IPS DF 4.7 (cell line): ENCODE results near the gene GLIPR1L2.
"Not testable (repeated sequence)": the region's sequence is repeated elsewhere in the genome, so short reads cannot be mapped to it uniquely, and the experiment has no call there.

Source experiments
- DNase-seq: peaks from one replicate; pipeline ENCODE4 v3.0.0-alpha.2; 2013; ENCODE audit warnings: low spot score; ENCODE audit errors: extremely low read depth

The GLIPR1L2 gene

DNA sequence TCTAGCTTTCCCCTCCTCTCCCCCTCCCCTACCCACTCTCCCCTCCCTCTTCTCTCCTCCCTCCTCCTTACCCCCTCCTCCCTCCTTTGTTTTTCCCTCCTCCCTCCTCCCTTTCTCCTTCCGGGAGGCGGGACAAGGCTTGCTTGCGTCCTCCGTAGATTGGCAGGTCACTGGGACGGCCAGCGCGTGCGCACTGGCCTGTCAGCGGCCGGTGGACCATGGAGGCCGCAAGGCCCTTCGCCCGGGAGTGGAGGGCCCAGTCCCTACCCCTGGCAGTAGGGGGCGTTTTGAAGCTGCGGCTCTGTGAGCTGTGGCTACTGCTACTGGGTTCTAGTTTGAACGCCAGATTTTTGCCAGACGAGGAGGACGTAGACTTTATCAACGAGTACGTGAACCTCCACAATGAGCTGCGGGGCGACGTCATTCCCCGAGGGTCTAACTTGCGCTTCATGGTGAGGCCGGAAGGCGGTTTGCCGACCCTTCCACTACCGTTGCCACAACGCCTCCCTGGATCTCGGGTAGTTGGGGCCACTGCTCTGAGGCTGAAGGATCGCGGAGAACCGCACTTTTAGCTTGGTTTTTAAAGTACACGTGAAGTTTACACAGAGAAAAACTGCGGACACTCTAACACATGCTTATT is at the start of gene GLIPR1L2:
Gene GLIPR1L2 (plus strand): TSS at position 191 of the 640 bp plus-strand sequence. CDS start 28 bp downstream, at position 219.
- DNase-seq, result peak; percentile 94

DNA sequence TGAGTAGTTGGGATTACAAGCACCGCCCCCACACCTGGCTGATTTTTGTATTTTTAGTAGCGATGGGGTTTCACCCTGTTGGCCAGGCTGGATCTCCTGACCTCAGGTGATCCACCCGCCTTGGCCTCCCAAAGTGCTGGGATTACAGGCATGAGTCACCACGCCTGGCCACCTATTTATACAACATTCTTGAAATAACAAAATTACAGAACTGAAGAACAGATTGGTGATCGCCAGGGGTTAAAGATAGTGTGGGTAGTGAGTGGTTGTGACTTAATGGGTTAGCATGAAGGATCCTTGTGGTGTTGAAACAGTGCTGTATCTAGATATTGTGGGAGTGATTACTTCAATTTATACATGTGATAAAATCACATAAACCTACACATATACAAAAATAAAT is 49.0 kb upstream of the GLIPR1L2 start:
- no peak for DNase-seq

DNA sequence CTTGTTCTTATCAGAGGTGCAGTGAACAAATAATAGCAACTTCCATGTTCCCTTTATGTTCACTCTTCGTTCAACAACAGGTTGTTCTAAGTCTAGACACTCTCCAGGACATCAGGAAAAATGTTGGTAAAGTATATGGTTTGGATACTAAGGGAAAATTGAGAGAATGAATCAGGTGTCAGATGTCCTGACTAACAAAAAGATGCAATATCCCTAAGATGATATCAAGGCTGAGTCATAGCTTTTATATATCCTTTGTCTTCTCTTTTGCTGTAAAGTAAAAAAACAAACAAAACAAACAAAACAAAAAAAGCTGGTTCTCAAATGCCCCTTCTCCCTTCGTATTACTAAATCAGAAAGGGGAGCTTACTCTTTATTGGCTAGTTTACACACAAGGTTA is 45.4 kb upstream of the GLIPR1L2 start:
- DNase-seq, result no peak

DNA sequence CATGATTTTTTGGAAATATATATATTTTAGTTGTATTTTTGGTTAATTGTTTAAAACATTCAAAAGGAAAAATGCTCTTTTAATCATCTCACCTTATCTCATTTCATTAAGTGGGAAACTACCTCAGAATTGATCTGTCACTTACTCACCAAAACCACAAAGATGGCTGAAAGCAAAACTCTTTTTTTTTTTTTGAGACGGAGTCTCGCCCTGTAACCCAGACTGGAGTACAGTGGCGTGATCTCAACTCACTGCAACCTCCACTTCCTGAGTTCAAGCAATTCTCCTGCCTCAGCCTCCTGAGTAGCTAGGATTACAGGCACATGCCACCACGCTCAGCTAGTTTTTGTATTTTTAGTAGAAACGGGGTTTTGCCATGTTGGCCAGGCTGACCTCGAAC is 44.7 kb upstream of the GLIPR1L2 start:
- DNase-seq, result not testable (repeated sequence)

DNA sequence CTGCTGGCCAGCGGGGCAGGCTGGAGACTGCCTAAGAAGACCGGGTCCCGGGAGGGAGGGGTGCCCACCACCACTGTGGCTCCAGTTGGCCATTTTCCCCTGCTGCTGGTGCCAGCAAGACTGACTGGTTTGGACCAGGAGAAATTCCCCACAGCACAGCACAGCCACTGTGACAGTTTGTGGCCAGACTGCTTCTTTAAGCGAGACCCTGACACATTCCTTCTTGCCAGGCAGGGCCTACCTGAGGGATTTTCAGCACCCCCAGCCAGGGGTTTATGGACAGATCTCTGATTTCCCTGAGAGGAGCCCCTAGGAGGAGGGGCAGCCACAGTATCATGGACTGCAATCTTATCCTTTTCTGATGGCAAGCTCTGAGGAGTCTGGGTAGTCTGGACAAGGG is 40.9 kb upstream of the GLIPR1L2 start:
- no peak for DNase-seq

DNA sequence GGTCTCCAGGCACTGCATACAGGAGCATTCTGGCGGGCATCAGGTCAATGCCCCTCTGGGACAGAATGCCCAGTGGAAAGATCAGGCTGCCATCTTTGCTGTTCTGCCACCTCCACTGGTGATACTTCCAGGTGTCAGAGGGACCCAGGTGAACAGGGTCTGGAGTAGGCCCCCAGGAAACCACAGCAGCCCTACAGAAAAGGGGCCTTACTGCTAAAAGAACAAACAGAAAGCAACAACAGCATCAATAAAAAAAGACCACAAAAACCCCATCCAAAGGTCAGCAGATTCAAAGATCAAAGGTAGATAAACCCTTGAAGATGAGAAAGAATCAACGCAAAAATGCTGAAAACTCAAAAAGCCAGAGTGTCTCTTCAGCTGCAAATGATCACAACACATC is 40.5 kb upstream of the GLIPR1L2 start:
- DNase-seq, result no peak

DNA sequence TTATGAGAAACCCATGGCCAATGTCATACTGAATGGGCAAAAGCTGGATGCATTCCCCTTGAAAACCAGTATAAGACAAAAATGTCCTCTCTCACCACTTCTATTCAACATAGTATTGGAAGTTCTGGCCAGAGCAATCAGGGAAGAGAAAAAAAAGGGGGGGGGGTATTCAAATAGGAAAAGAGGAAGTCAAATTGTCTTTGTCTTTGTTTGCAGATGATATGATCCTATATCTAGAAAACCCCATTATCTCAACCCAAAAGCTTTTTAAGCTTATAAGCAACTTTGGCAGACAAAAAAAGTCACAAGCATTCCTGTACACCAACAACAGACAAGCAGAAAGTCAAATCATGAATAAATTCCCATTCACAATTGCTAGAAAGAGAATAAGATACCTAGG is 36.9 kb upstream of the GLIPR1L2 start:
- DNase-seq, result no peak

DNA sequence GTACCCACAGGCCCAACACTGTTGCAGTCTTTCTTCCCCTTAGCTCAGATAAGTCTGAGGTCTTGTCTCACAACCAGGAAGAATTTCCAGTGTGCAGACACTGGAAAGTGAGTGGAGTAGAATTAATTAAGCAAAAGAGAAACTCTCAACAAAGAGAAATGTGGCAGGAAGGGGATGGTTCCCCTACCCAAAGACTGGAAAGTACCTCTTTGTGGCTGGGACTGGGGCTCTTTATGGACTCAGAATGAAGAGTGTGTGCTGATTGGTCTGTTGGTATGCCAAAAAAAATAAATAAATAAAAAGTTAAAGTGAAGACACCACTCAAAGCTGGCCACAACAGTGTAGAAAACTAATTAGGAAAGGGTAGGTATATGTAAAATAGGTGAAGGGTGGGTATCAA is 30.0 kb upstream of the GLIPR1L2 start:
- DNase-seq, result no peak

DNA sequence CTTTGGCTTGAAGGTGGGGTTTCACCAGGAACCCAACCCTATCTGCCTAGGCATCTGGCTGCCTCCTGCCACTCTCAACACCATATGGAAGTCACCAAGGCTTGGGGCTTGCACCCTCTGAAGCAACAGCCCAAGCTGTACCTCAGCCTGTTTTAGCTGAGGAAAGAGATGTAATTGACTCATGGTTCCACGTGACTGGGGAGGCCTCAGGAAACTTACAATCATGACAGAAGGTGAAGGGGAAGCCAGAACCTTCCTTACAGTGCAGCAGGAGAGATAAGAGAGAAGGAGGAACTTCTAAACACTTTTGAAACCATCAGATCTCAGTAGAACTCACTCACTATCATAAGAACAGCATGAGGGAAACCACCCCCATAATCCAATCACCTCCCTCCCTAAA is 29.5 kb upstream of the GLIPR1L2 start:
- no peak for DNase-seq

DNA sequence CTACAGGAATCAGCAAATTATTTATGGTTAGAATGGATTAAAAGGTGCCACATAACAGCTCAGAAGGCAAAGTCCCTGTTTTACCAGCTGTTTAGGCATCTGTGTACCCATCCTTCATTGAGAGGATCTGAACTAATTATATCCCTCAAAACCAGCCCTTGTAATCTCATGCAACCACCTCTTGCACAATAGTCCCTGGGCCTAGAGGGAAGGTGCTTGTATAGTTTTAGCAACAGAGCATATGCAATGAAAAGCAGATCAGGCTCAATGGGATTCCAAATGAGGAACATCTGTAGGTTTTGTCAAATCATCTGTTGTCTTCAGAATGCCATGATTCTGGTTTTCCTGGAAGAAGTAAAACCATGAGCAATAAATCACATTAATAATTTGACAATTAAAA is 26.0 kb upstream of the GLIPR1L2 start:
- DNase-seq, result no peak

DNA sequence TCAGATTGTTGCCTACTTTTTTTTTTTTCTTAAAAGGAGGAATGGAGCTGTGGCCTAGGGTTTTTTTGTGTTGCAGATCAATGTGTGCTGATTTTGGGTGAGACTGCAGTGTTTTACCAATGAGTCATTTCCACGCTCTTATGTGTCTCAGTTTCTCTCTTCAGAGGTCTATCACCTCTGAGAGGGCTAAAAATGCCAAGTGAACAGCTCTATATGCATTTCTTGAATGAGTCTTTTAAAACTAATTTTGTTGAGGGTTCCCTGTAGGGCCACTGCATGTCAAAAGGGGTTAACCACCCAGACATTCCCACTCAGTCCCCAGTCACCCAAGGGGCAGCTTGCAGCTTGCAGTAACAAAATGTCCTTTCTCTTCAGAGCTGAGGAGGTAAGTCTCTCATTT is 24.3 kb upstream of the GLIPR1L2 start:
- peak; percentile 36 for DNase-seq

DNA sequence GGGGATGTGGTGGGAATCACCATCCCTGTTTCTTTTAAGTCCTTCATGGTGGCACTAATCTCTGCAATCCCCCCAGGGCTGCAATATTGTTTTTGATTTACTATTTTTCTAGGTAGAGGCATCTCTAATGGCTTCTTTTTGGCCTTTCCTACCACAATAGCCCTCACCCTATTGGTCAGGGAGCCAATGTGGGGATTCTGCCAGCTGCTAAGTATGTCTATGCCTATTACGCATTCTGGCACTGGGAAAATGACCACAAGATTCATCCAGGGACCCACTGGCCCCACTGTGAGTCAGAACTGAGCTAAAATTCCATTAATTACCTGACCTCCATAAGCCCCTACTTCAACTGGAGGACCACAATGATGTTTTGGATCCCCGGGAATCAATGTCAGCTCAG is 15.9 kb upstream of the GLIPR1L2 start:
- no peak for DNase-seq

DNA sequence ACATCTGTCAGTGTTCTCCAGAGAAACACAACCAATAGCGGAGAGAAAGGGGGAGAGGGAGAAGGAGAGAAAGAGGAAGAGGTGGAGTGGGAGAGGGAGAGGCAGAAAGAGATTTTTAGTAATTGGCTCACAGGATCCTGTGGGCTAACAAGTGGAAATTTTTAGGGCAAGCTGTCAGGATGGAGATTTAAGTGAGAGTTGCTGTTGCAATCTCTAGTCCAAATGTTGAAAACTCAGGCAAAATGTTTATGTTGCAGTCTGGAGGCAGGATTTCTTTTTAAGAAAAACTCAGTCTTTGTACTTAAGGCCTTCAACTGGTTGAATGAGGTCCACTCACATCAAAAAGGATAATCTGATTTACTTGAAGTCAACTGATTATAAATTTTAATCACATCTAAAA is 12.5 kb upstream of the GLIPR1L2 start:
- DNase-seq, result no peak

DNA sequence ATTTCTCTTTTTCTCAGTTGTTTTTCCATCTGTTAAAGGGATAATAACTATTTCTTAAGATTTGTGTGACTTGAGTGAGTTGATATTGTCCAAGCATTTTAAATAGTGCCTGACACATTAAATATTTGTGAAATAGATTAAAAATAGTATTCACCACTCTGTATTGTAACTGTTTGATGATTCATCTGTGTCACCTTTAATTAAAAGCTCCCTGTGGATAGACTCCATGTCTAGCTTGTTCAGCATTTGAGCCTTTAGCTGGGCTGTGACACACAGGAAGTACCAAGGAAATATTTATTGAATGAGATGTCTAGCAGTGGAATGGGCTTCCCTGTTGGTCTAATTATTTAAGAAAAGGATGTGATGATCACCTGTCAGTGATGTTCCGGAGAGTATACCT is 1.8 kb upstream of the GLIPR1L2 start:
- no peak for DNase-seq

DNA sequence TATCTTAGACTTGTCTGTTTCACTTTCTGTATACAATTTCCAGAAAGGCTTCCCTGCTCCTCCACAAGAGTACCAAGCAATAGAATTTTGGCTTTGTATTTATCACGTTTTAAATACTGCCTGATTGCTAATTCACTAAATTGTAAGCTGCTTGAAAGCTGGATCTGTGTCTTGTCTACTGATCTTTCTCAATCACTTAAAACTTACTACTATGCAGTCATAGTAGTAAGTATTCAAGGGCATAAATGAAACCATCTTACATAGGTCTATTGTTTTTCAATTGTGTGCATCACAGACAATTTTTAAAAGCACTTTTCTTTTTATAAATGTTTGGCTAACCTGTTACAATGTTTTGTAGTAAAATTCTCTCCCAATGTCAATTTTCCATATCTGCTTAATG is 1.2 kb upstream of the GLIPR1L2 start:
- DNase-seq, result no peak

DNA sequence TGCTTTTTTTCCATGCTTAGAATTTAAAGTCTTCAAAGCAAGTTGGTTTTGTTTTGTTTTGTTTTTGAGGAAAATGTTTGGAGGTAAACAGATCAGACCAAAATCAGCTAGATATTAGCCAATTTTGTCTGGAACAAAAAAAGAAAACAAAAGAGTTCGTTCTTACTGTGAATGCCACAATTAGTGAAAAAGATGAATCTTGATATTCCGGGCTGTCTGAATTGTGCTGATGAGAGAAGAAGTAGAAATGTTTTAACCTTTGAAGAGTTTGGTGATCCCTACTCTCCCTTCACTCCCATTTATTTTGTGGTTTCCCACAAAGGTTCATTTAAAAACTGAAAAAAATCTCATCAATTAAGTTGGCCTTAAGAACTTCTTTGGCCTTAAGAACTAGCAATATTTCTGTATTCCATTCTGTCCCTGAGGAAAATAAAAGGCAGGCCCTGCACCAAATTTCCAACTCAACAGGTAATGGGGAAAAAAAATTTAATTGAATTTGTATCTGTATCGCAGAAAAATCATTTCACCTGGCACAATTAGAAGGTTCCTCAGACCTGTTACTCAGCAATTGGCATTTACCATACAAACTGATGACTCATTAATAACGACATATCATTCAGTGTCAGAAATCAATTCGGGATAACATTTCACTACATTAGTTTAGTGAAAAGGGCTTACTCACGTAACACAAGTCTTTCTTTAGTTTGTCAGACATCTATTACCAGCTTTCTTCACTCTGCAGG is 562 bp upstream of the GLIPR1L2 start:
- no peak for DNase-seq

DNA sequence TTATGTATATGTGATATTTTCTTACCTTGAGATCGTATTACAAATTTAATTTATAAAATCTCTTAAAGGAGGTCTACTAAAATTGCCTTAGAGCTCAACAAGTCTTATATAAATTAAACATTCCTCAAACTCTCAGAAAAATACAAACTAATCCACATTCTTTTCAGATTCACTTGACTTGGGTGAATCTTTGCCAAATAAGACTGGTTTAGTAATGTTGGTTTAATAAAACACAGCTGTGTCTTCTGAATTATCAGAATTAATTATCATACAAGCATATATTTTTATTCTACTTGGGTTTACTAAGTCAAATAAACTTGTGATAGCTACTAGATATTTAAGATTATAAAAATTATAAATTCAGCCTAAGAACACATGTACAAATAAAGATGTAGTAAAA is 13.3 kb downstream of the GLIPR1L2 start:
- DNase-seq, result no peak

DNA sequence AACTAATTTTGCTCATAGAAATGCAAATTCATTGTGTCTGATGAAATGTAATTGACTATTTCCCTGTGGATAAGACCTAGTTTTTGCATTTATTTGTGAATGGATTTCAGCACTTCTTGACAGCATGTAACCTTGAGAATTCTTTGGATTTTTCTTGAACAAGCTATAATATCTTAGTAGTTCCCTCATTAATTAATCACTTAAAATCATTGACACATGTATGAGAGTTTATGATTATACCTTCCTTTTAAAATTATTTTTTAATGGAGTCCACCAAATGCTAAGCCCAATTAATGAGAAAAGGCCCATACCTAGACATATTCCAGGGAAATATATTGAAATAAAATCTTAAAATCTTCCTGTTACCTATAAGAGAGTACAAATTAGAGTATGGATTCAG is 16.8 kb downstream of the GLIPR1L2 start:
- DNase-seq, result no peak

DNA sequence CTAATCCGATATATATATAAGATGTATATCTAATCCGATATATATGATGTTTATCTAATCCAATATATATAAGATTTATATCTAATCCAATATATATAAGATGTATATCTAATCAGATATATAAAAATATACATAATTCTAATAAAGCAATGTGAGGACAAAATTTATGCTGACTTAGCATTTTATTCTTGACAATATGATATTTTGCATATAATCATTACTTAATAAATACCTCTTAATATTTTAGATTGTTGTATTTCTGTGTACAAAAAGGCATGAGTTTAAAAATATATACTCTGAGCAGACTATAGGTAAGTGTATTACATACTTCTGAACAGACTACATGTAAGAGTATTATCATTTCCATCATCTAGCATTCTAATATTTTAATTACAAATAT is 18.9 kb downstream of the GLIPR1L2 start:
- no peak for DNase-seq

DNA sequence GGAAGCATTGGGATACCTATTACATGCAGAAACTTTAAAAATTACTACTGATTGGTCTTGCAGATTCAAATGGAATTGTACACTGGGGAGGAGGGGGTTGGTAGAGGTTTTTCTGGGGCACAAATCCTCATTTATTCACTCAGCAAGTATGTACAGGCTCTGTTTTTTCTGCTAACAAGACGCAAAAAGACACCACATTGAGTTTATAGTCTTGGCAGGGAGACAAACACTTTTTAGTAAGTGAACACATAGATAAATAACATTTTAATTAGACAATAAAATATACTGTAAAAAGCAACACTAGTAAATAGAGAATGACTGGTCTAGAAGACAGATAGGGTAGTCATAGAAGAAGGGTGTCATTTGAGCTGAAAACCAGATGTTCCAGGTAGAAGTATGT is 23.8 kb downstream of the GLIPR1L2 start:
- no peak for DNase-seq

DNA sequence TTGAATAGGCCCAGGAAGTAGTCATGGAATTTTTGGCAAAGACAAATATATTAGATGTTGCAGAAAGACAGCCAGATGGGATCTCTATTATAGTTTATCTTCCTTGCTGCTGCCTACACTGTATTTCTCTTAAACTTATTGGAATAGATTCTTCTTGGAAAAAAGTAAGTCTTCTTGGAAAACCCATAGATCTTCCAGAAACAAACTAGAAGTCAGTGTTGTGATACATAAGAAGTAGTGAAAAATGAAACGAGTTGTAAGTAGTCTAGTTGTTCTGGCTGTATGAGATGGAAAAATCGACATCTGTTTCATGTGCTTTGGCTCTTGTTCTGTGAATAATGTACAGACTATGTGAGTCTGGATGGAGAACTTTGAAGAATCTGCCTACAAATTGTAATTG is 29.0 kb downstream of the GLIPR1L2 start:
- no peak for DNase-seq

DNA sequence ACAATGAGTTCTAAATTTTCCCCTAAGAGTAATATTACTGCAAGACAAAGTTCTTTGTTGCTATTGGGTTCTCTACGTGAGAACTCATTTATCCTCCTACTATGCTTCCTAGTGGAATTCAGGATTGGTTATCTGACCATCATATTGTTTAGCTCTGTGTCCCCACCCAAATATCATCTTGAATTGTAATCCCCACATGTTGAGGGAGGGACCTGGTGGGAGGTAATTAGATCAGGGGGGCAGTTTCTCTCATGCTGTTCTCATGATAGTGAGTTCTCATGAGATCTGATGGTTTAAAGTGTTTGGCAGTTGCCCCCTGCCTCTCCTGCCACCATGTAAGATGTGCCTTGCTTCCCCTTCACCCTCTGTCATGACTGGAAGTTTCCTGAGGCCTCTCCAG is 36.6 kb downstream of the GLIPR1L2 start:
- DNase-seq, result no peak

DNA sequence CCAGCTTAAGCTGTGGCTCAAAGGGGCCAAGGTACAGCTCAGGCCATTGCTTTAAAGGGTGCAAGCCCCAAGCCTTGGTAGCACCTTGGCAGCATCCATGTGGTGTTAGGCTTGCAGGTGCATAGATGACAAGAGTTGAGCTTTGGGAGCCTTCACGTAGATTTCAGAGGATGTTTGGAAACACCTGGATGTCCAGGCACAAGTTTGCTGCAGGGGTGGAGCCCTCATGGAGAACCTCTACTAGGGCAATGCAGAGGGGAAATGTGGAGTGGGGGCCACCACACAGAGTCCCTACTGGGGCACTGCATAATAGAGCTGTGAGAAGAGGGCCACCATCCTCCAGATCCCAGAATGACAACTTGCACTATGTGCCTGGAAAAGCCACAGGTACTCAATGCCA is 37.9 kb downstream of the GLIPR1L2 start:
- no peak for DNase-seq
